Central memory CD8-positive, alpha-beta T cell (primary cell): ENCODE measurements around the gene ZBTB17.
A peak's percentile ranks its signal among the peaks of the same experiment; 100 is the strongest.

ENCODE experiments used
- ATAC-seq: fragments of 150-1000 bp; cut with Tn5 transposase; replicated peaks from 2 replicates; pipeline ENCODE4 v1.10.0; 2022; ENCODE audit warnings: mild to moderate bottlenecking, moderate FRiP score, moderate number of reproducible peaks; ENCODE audit not compliant: poor library complexity, severe bottlenecking; ENCODE audit errors: extremely low read depth
- DNase-seq, 2 donors: peaks; one replicate each; pipeline ENCODE4 v3.0.0; 2021; ENCODE audit warnings: low spot score in 2 of 2
- H3K27ac Mint-ChIP-seq: one replicate; pipeline ENCODE4 v1.8.0; 2022; ENCODE audit warnings: low read depth, mild to moderate bottlenecking, moderate library complexity, mixed read lengths
- H3K27me3 Mint-ChIP-seq: one replicate; pipeline ENCODE4 v1.8.0; 2022; ENCODE audit warnings: mixed read lengths
- H3K36me3 Mint-ChIP-seq: one replicate; pipeline ENCODE4 v1.8.0; 2022; ENCODE audit warnings: mild to moderate bottlenecking, moderate library complexity, mixed read lengths; ENCODE audit not compliant: insufficient read depth
- H3K4me1 Mint-ChIP-seq: one replicate; pipeline ENCODE4 v1.8.0; 2022; ENCODE audit warnings: mixed read lengths
- H3K4me3 Mint-ChIP-seq: one replicate; pipeline ENCODE4 v1.8.0; 2022; ENCODE audit warnings: mild to moderate bottlenecking, moderate library complexity, mixed read lengths
- H3K9me3 Mint-ChIP-seq: one replicate; pipeline ENCODE4 v1.8.0; 2022; ENCODE audit warnings: mixed read lengths

The ZBTB17 gene

GRCh38 chr1:15959827-15960446 is 16.0 kb downstream of the ZBTB17 start:
- DNase-seq, result no peak
- no peak for ATAC-seq
- no peak overlapping the region for H3K4me3 Mint-ChIP-seq
- H3K27ac Mint-ChIP-seq, result no peak overlapping the region
- H3K4me1 Mint-ChIP-seq, result peaks cover 64% of the 10 kb centered on the region
- no peaks in the 10 kb centered on the region for H3K9me3 Mint-ChIP-seq
- H3K36me3 Mint-ChIP-seq, result peaks cover 13% of the 10 kb centered on the region
- H3K27me3 Mint-ChIP-seq, result no peaks in the 10 kb centered on the region

- peaks cover 13% of the 10 kb centered on the region for H3K36me3 Mint-ChIP-seq
Measured at GRCh38 chr1:15959424-15959823, 16.5 kb downstream of the ZBTB17 start.

DNA sequence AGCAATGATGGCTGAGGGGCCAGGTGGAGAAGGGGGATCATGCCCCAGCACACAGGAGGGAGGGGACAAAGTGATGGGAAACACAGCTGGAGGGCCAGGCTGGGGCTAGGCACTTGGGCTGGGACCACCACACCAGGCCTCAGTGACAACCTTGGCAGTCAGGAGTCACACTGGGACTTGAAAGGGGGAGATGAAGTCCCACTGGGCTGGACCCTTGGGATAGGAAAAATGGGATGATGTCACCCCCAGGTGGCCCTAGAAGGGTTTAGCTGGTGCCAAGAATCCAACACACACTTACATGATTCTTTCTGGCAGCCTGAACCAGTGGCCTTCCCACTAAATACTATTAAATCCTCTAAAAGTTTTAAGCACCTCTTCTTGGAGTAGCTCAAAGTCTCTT is 17.1 kb downstream of the ZBTB17 start:
- Mint-ChIP-seq H3K4me1 (peaks cover 60% of the 10 kb centered on the region), H3K9me3 (no peaks in the 10 kb centered on the region), H3K4me3 (no peak overlapping the region), H3K27ac (no peak overlapping the region), H3K27me3 (no peaks in the 10 kb centered on the region), H3K36me3 (peaks cover 13% of the 10 kb centered on the region)
- DNase-seq (no peak), ATAC-seq (no peak)

More at GRCh38 chr1:15959424-15959823, 16.5 kb downstream of the ZBTB17 start:
- Mint-ChIP-seq H3K4me1 (peaks cover 62% of the 10 kb centered on the region), H3K27ac (no peak overlapping the region), H3K9me3 (no peaks in the 10 kb centered on the region), H3K27me3 (no peaks in the 10 kb centered on the region), H3K4me3 (no peak overlapping the region)
- ATAC-seq, result no peak
- DNase-seq, result no peak

DNA sequence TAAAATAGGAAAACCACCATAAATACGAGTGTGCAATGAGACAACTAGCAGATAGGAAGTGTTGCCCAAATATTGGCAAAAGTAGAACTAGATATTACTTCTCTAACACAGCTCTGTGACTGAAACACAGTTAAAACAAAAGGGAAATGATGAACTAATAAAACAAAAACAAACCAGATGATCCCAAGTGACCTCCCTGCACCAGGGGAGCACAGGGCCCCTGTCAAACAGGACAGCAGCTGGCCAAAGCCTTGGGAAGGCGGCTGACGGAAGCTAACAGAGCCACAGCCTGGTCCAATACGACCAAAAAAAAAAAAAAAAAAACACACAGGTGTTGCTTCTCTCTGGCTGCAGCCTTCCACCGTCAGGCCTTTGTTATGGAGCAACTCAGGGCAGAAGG is 17.8 kb downstream of the ZBTB17 start:
- Mint-ChIP-seq H3K36me3 (peaks cover 13% of the 10 kb centered on the region), H3K9me3 (no peaks in the 10 kb centered on the region), H3K4me3 (no peak overlapping the region), H3K27me3 (no peaks in the 10 kb centered on the region), H3K27ac (peak overlapping the region; percentile 73), H3K4me1 (peaks cover 56% of the 10 kb centered on the region)
- ATAC-seq (no peak), DNase-seq (no peak)

DNA sequence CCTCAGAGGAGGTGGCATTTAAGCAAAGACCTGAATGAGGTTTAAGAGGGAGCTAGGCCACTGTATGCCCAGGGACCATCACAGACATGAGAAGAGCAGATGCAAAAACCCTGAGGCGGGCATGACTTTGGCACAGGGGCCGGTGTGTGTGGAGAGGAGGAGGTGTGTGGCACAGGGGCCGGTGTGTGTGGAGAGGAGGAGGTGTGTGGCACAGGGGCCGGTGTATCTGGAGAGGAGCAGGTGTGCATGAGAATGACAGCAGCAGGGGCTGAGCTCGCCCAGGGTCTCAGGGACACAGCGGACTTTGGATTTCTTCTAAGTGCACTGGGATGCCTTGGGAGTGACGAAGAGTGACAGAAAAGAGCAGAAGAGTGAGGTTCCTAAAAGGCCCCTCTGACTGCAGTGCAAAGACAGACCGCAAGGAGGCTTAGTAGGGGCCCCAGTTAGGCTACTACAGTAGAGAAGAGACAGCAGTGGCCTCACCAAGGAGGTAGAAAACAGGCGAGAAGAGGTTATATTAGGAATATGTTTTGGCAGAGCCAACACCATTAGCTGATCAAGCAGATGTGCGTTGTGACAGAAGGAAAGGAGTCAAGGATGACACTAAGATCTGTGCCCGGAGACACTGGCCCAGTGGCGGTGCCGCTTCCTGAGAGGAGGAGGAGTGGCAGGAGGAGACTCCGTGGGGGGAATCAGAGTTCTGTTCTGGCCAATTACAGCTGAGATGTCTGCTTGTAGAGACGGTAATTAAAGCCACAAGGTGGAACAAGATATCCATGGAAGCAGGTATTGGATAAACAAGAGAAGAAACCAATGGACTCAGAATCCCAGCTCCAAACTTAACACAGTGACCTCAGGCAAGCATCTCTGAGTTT is 18.4 kb downstream of the ZBTB17 start:
- H3K27me3 Mint-ChIP-seq, result no peaks in the 10 kb centered on the region
- peaks cover 12% of the 10 kb centered on the region for H3K36me3 Mint-ChIP-seq
- peaks cover 55% of the 10 kb centered on the region for H3K4me1 Mint-ChIP-seq
- H3K4me3 Mint-ChIP-seq, result no peak overlapping the region
- no peak for DNase-seq
- no peak for ATAC-seq
- H3K9me3 Mint-ChIP-seq, result no peaks in the 10 kb centered on the region
- H3K27ac Mint-ChIP-seq, result peak overlapping the region; percentile 73

DNA sequence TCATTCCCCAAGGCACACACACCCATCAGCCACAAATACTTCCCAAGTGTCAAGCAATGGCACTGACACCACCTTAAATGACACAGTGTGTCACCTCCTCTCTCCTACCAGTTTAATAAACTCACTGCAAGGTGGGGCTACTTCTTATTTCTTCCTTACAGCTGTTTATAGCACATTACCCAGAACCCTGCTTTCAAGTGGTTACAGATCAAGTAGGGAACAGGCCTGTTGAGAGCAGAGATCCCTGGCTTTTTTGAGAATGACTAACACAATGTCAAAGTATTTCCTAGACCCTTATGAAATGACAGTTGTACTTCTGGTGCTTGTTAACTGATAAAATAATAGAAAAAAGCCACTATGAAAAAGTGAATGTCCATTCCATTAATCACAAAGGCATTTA is 19.8 kb downstream of the ZBTB17 start:
- no peak overlapping the region for H3K4me3 Mint-ChIP-seq
- no peaks in the 10 kb centered on the region for H3K27me3 Mint-ChIP-seq
- H3K27ac Mint-ChIP-seq, result peak overlapping the region; percentile 73
- H3K36me3 Mint-ChIP-seq, result peaks cover 10% of the 10 kb centered on the region
- DNase-seq (no peak), ATAC-seq (no peak)
- H3K4me1 Mint-ChIP-seq, result peaks cover 61% of the 10 kb centered on the region
- no peaks in the 10 kb centered on the region for H3K9me3 Mint-ChIP-seq

DNA sequence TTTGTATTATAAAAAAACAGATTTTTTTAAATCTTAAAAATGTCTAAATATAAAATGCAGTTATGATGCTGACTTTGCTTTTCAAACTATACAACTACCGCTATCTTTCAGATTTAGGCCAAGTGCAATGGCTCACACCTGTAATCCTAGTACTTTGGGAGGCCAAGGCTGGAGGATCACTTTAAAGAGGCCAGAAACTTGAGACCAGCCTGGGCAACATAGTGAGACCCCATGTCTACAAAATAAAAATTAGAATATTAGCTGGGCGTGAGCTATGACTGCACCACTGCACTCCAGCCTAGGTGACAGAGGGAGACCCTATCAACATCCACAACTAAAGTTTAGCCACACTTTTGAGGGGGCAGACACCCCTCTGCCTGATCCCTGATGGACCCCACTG is 20.3 kb downstream of the ZBTB17 start:
- Mint-ChIP-seq H3K36me3 (peaks cover 12% of the 10 kb centered on the region), H3K4me3 (no peak overlapping the region), H3K9me3 (no peaks in the 10 kb centered on the region), H3K27ac (no peak overlapping the region), H3K27me3 (no peaks in the 10 kb centered on the region), H3K4me1 (peaks cover 64% of the 10 kb centered on the region)
- DNase-seq (no peak), ATAC-seq (no peak)

DNA sequence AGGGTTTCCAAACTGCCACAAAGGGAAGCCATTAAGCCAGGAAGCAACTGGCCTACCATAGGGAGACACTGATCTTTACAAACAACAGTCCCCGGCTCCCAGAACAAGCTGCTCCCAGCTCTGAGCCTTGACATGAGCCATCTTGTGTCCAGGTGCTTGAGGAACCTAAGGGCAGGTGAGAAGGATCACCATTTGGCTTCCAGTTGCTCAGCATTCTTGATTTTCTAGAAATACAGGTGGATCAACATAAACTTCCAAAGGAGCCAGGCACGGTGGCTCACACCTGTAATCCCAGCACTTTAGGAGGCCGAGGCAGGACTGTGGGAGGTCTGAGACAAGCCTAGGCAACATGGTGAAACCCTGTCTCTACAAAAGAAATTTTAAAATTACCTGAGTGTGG is 21.6 kb downstream of the ZBTB17 start:
- H3K9me3 Mint-ChIP-seq, result no peaks in the 10 kb centered on the region
- no peak overlapping the region for H3K4me3 Mint-ChIP-seq
- peaks cover 69% of the 10 kb centered on the region for H3K4me1 Mint-ChIP-seq
- DNase-seq, result no peak
- H3K27ac Mint-ChIP-seq, result no peak overlapping the region
- H3K27me3 Mint-ChIP-seq, result no peaks in the 10 kb centered on the region
- ATAC-seq, result no peak
- H3K36me3 Mint-ChIP-seq, result peaks cover 19% of the 10 kb centered on the region

- DNase-seq (no peak), ATAC-seq (no peak)
- no peak overlapping the region for H3K27ac Mint-ChIP-seq
- H3K9me3 Mint-ChIP-seq, result no peaks in the 10 kb centered on the region
- H3K36me3 Mint-ChIP-seq, result peaks cover 20% of the 10 kb centered on the region
- H3K4me3 Mint-ChIP-seq, result no peak overlapping the region
- H3K27me3 Mint-ChIP-seq, result no peaks in the 10 kb centered on the region
- peaks cover 74% of the 10 kb centered on the region for H3K4me1 Mint-ChIP-seq
Measured at GRCh38 chr1:15953791-15954241, 22.1 kb downstream of the ZBTB17 start.

DNA sequence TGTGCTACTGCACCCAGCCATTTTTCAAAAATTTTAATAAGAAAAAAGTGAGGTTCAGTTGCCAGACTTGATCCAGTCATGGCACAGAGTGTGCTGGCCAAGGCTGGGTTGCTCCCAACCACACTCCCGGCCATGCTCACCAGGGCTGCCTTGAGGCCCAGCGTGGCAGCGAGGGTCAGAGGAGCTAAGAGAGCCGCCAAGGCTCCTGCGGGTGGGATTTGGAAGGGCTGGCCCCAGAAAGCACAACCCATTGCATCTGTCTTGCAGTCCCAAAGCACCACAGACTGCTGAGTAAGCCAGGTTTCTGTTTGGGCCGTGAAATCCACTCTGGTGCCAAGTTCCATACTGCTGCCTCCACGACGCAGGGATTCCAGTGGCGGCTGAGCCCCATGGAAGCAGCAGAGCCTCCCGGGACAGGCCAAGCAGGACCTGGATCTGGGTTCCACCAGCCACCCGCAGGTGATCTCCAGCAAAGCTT is 22.6 kb downstream of the ZBTB17 start:
- no peaks in the 10 kb centered on the region for H3K9me3 Mint-ChIP-seq
- DNase-seq, result no peak
- no peak for ATAC-seq
- peaks cover 17% of the 10 kb centered on the region for H3K36me3 Mint-ChIP-seq
- H3K4me1 Mint-ChIP-seq, result peaks cover 71% of the 10 kb centered on the region
- no peak overlapping the region for H3K4me3 Mint-ChIP-seq
- no peaks in the 10 kb centered on the region for H3K27me3 Mint-ChIP-seq
- H3K27ac Mint-ChIP-seq, result no peak overlapping the region

- Mint-ChIP-seq H3K9me3 (no peaks in the 10 kb centered on the region), H3K4me3 (no peak overlapping the region), H3K27ac (peak overlapping the region; percentile 94), H3K27me3 (no peaks in the 10 kb centered on the region), H3K4me1 (peaks cover 71% of the 10 kb centered on the region), H3K36me3 (peaks cover 17% of the 10 kb centered on the region)
- ATAC-seq (no peak), DNase-seq (no peak)
Measured at GRCh38 chr1:15952317-15953258, 23.3 kb downstream of the ZBTB17 start.
